Measurements from ENCODE around the gene FOXF1.

DNA sequence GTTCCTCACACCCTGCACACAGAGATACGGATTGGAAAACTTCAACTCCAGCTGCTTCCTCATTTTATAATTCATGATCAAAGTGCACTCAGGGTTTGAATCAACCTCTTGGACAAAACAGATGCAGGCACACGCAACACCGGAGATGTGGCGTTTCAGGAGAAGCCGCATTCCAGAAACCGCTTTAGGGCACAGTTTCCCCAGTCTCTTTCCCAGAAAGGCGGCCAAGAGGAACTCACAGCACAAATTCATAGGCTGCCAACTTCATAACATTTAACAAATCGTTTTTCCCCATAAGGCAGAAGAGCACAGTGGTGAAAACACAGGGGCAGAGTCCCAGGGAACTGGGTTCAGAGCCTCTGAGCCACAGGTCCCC, 36.3 kb downstream of the FOXF1 start:
- TF ChIP-seq TARDBP (IDR thresholded peaks at IDR 0.05) (no peak), ARNT (IDR thresholded peaks at IDR 0.05) (no peak), FOXM1 (IDR thresholded peaks at IDR 0.05; ENCODE audit: borderline replicate concordance) (no peak), SP1 (IDR thresholded peaks at IDR 0.05) (no peak), BHLHE40 (IDR thresholded peaks at IDR 0.05; ENCODE audit: borderline replicate concordance) (no peak), SUZ12 (IDR thresholded peaks at IDR 0.05) (no peak), FOXA1 (IDR thresholded peaks at IDR 0.05) (no peak), FOXK2 (IDR thresholded peaks at IDR 0.05) (no peak), NFRKB (IDR thresholded peaks at IDR 0.05) (no peak), ZNF384 (IDR thresholded peaks at IDR 0.05) (no peak), ELF4 (IDR thresholded peaks at IDR 0.05) (no peak), CTBP1 (IDR thresholded peaks at IDR 0.05; ENCODE audit: borderline replicate concordance) (no peak), L3MBTL2 (conservative IDR thresholded peaks at IDR 0.05) (no peak)
- TF ChIP-seq, protein P1, sequence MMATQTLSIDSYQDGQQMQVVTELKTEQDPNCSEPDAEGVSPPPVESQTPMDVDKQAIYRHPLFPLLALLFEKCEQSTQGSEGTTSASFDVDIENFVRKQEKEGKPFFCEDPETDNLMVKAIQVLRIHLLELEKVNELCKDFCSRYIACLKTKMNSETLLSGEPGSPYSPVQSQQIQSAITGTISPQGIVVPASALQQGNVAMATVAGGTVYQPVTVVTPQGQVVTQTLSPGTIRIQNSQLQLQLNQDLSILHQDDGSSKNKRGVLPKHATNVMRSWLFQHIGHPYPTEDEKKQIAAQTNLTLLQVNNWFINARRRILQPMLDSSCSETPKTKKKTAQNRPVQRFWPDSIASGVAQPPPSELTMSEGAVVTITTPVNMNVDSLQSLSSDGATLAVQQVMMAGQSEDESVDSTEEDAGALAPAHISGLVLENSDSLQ (IDR thresholded peaks at IDR 0.05), result no peak

Measured in HEK293T (cell line).